Measurements from ENCODE around the gene SETBP1.

DNA sequence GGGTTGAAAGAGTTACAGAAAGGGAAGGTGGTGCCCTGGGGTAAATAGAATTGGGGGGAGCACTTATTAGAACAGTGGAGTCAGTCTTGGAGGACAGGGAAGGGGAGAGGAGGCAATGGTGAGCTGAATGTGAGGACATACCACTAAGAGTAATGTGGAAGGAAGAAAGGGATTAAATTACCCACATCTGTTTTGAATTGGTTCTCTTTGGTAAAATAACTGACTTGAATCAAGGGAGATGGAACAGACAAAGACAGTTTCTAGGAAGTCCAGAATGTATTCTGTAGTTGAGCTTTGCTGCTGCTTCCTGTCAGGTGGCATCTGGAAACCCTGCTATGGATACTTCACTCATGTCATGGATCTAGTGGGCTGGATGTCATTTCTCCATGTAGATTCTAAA lies 6.7 kb downstream of the SETBP1 start:
- TF ChIP-seq, protein P1, sequence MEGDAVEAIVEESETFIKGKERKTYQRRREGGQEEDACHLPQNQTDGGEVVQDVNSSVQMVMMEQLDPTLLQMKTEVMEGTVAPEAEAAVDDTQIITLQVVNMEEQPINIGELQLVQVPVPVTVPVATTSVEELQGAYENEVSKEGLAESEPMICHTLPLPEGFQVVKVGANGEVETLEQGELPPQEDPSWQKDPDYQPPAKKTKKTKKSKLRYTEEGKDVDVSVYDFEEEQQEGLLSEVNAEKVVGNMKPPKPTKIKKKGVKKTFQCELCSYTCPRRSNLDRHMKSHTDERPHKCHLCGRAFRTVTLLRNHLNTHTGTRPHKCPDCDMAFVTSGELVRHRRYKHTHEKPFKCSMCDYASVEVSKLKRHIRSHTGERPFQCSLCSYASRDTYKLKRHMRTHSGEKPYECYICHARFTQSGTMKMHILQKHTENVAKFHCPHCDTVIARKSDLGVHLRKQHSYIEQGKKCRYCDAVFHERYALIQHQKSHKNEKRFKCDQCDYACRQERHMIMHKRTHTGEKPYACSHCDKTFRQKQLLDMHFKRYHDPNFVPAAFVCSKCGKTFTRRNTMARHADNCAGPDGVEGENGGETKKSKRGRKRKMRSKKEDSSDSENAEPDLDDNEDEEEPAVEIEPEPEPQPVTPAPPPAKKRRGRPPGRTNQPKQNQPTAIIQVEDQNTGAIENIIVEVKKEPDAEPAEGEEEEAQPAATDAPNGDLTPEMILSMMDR (IDR thresholded peaks at IDR 0.05 in 2 of 3, conservative IDR thresholded peaks at IDR 0.05 in 1 of 3; ENCODE audit: insufficient read depth in 2 of 3, low read depth in 1 of 3, low read length in 3 of 3): no peak
- TF ChIP-seq POLR2A (conservative IDR thresholded peaks at IDR 0.05) (no peak), TEAD1 (CRISPR knock-in tag; IDR thresholded peaks at IDR 0.05) (no peak), ARHGAP35 (IDR thresholded peaks at IDR 0.05; ENCODE audit: partially characterized antibody) (no peak)
- TF ChIP-seq, protein P2, sequence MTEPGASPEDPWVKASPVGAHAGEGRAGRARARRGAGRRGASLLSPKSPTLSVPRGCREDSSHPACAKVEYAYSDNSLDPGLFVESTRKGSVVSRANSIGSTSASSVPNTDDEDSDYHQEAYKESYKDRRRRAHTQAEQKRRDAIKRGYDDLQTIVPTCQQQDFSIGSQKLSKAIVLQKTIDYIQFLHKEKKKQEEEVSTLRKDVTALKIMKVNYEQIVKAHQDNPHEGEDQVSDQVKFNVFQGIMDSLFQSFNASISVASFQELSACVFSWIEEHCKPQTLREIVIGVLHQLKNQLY (CRISPR knock-in tag; conservative IDR thresholded peaks at IDR 0.05): no peak
